Ovary (tissue), 10 donors: ENCODE results near the gene TMEM41B. TPM values are rescaled to one million over a fixed set of nuclear protein-coding genes. Genes with fewer than 3 reads are reported as not detected.
"Not testable (repeated sequence)": the region's sequence is repeated elsewhere in the genome, so short reads cannot be mapped to it uniquely, and the experiment has no call there.

Experiments
- DNase-seq, 5 donors: peaks; one replicate each; pipeline ENCODE4 v3.0.0-alpha.2; 2019 to 2020
- H3K27ac ChIP-seq, 2 donors: fragments of 200-600 bp; one replicate each; pipeline versions ENCODE4 v1.5.1 to v1.8.0; 2019 to 2022
- H3K27me3 ChIP-seq: fragments of 200-600 bp; one replicate; pipeline ENCODE4 v1.8.0; 2022
- H3K36me3 ChIP-seq: fragments of 200-600 bp; sonication (generic); one replicate; pipeline ENCODE4 v1.5.1; 2019
- H3K4me1 ChIP-seq: one replicate; pipeline ENCODE4 v1.8.1; 2013; ENCODE audit warnings: mild to moderate bottlenecking, moderate library complexity; ENCODE audit not compliant: insufficient read depth
- H3K4me3 ChIP-seq: fragments of 200-600 bp; sonication (generic); one replicate; pipeline ENCODE4 v1.5.1; 2017
- H3K9me3 ChIP-seq, 2 donors: fragments of 200-600 bp in 1 of 2; sonication (generic) in 1 of 2; one replicate each; pipeline versions ENCODE4 v1.5.1 to v1.8.1; 2013 to 2019; ENCODE audit warnings: mild to moderate bottlenecking in 1 of 2, moderate library complexity in 1 of 2
- CTCF ChIP-seq, 3 donors: fragments of 450-650 bp in 2 of 3; fragments of 200-600 bp in 1 of 3; IDR thresholded peaks; one replicate each; pipeline versions ENCODE4 v1.5.1 to v1.8.0; 2016 to 2022; ENCODE audit warnings: antibody characterized with exemption in 3 of 3, mild to moderate bottlenecking in 1 of 3
- EP300 ChIP-seq: sonication (generic); formaldehyde crosslinking; IDR thresholded peaks from one replicate; pipeline ENCODE4 v1.6.1; 2017; ENCODE audit warnings: antibody characterized with exemption
- POLR2A ChIP-seq: fragments of 450-650 bp; IDR thresholded peaks from one replicate; pipeline ENCODE4 v1.6.1; 2017; ENCODE audit warnings: antibody characterized with exemption, mild to moderate bottlenecking, moderate library complexity
- WGBS, 3 donors: extraction: QIAGEN DNeasy Blood & Tissue Kit in 1 of 3; methylation state at CpG; one replicate each; pipeline versions ENCODE4 v1.1.5 to v1.1.7; 2013 to 2017; 5-methylcytosine and 5-hydroxymethylcytosine counted together
- intact Hi-C, 4 donors: fragments of 100-400 bp; cut with DNase I; formaldehyde crosslinking; loops; one replicate each; pipeline versions ENCODE4 v1.11.0 to v1.15.1; 2022 to 2023
- long read RNA-seq, 3 donors: library from polyadenylated mRNA in 2 of 3; unstranded in 2 of 3; transcript quantifications; one replicate each; pipeline ENCODE4 v2.0.0 and lab custom pipeline, GENCODE V29; 2021 to 2026
- polyA plus RNA-seq, 2 donors: library from polyadenylated mRNA; stranded (reverse); fragments of 200-250 nt in 1 of 2; fragments of 350-450 nt in 1 of 2; fragmentation: Illumina TruSeq in 1 of 2; extraction: RNeasy Lipid Tissue Mini Kit (QIAGEN cat#74804) in 1 of 2; gene quantifications; one replicate each; pipeline ENCODE4 v1.2.3, GENCODE V29; 2013 to 2014
- total RNA-seq, 7 donors: library from RNA; depleted of rRNA in 2 of 7; stranded (reverse); fragments of >200 nt in 2 of 7; fragmentation: NEBNext Ultra II Directional in 3 of 7; extraction: Animal tissue kit (Norgen Biotek cat#: 25700) in 3 of 7; gene quantifications; one replicate each; pipeline versions ENCODE4 v1.1.0 to v1.2.4, GENCODE V29; 2016 to 2023
- donor health status: DM: no; HTN: no; CAD: no; lungs with moderate emphysema.
- donor health status: DM: no; HTN: no; CAD: no.
- donor health status: Bipolar disorder and iron deficiency.
- donor health status: DM: yes; HTN: yes; CAD: no.
- donor health status: DM: no; HTN: no; CAD: no.
- donor health status: DM: yes; HTN: yes; CAD: no.

The TMEM41B gene, protein sequence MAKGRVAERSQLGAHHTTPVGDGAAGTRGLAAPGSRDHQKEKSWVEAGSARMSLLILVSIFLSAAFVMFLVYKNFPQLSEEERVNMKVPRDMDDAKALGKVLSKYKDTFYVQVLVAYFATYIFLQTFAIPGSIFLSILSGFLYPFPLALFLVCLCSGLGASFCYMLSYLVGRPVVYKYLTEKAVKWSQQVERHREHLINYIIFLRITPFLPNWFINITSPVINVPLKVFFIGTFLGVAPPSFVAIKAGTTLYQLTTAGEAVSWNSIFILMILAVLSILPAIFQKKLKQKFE
- total RNA-seq, result 10 to 100 TPM; 15.4 to 29.4 (median 20.0) TPM
- polyA plus RNA-seq, result 10 to 100 TPM; 10.0 to 11.2 TPM
- long read RNA-seq, donor 1, partial matches to known transcripts, result 0 of 8 reads
- long read RNA-seq, donor 1, other reads (novel, unspliced or antisense), result 3 of 8 reads
- long read RNA-seq, donor 2, partial matches to known transcripts, result 0 of 11 reads
- long read RNA-seq, donor 2, other reads (novel, unspliced or antisense), result 0 of 11 reads
- long read RNA-seq, donor 3, transcript TMEM41B-204 (7 exons, 3,968 nt), result major isoform, 25 of 31 reads
- long read RNA-seq, donor 3, partial matches to known transcripts, result 0 of 31 reads
- long read RNA-seq, donor 3, other reads (novel, unspliced or antisense), result 4 of 31 reads

- peak within 1 kb of the TSS; percentile 3 to 34 for H3K27ac ChIP-seq
- intact Hi-C loops, result loop anchor here in 1 of 4 donors (1.0 kb wide), 1 partner anchor 50 kb away; no protein-coding TSS in a partner anchor
- TF ChIP-seq CTCF (IDR thresholded peaks at IDR 0.05), result no peak
- peak; percentile 44 for TF ChIP-seq POLR2A
- DNase-seq, result peak; percentile 97 to 98 (median 98)
- WGBS, 3 donors, result 0 to 1% (median 1%) methylated on average over 58 to 71 of the region's 71 CpGs
- peak within 1 kb of the TSS; percentile 96 for H3K4me3 ChIP-seq
- no peaks in the 10 kb centered on the region for H3K9me3 ChIP-seq
- no peaks in the 10 kb centered on the region for H3K27me3 ChIP-seq
- peaks cover 9% of the 10 kb centered on the region for H3K4me1 ChIP-seq
- no peaks in the 10 kb centered on the region for H3K36me3 ChIP-seq
These were observed at the start of gene TMEM41B for GRCh38 chr11:9314291-9315077. TSS of gene TMEM41B (minus strand) at chr11:9314593. CDS start at chr11:9314441, 152 bp downstream.

DNA sequence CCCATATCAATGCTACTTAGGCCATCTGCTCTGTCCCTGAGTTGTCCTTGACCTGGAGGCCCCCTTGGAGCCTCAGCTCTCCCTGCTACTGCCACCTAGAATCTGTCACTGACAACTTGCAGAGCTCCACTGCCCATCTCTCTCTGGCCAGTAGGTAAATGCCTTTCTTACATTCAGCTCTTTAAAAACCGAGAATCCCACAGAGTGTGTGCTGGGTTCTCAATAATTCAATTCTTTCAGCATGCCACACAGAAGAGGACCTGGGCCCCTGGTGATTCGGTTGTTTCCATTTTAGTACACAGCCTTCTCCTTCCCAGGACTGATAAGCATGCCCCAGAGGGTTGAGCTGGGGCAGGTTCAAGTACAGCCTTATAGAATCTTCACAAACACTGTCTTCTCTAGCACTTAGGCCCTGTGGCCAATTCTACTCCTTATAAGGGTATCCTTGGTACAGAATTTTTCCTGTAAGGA lies 48.0 kb upstream of the TMEM41B start:
- intact Hi-C loops, result loop anchor here in 1 of 4 donors (5.0 kb wide), 1 partner anchor 100 kb away; the partner anchor contains the start of gene ZNF143
- TF ChIP-seq POLR2A (no peak), EP300 (no peak), CTCF (IDR thresholded peaks at IDR 0.05) (no peak)
- no peaks in the 10 kb centered on the region for H3K36me3 ChIP-seq
- no peak overlapping the region for H3K4me3 ChIP-seq
- DNase-seq, result no peak
- no peak overlapping the region for H3K27ac ChIP-seq
- WGBS, 3 donors, result 51 to 60% (median 54%) methylated on average over 2 of the region's 2 CpGs
- no peaks in the 10 kb centered on the region for H3K27me3 ChIP-seq
- H3K9me3 ChIP-seq, result no peaks in the 10 kb centered on the region
- peaks cover 4% of the 10 kb centered on the region for H3K4me1 ChIP-seq

GRCh38 chr11:9360862-9361622 lies 46.6 kb upstream of the TMEM41B start:
- H3K9me3 ChIP-seq, H3K27me3 ChIP-seq, H3K36me3 ChIP-seq, H3K27ac ChIP-seq, H3K4me1 ChIP-seq, DNase-seq, H3K4me3 ChIP-seq: not testable (repeated sequence)
- intact Hi-C loops, result loop anchor here in 1 of 4 donors (5.0 kb wide), 1 partner anchor 101 kb away; the partner anchor contains the start of gene ZNF143
- WGBS, 3 donors, result 91 to 94% (median 93%) methylated on average over 13 of the region's 13 CpGs

DNA sequence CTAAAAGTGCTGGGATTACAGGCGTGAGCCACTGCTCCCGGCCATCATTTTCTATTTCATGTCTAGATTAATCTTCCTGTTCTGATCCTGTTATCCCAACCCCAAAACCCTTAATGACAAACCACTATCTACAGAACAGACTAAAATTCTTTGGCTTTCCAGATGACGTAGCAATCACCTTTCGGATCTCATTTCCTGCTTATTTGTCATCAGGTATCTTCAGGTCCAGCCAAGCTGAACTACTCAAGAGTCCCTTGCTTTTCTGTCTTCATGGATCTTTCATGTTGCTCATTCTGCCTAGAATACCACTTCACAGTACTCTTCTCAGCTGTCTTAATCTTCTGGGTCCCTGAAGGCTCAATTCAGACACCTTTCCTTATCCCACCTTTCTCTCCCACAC lies 42.6 kb upstream of the TMEM41B start:
- Histone ChIP-seq H3K27me3 (no peaks in the 10 kb centered on the region), H3K36me3 (no peaks in the 10 kb centered on the region), H3K9me3 (no peaks in the 10 kb centered on the region), H3K4me1 (no peaks in the 10 kb centered on the region), H3K4me3 (no peak overlapping the region), H3K27ac (no peak overlapping the region)
- intact Hi-C loops, result no loop called here
- 88 to 93% (median 90%) methylated on average over 4 of the region's 4 CpGs for WGBS, 3 donors
- no peak for TF ChIP-seq CTCF (IDR thresholded peaks at IDR 0.05)
- no peak for TF ChIP-seq EP300
- no peak for DNase-seq
